SHP77 treated with DMSO at 0.1 percent for 48 hours (cell line): ENCODE data around the gene MGAM2.

Source experiments
- DNase-seq: peaks from one replicate; lab custom pipeline; 2025; lab: John Stamatoyannopoulos, UW

The MGAM2 gene

GRCh38 chr7:142176901-142177300 lies 65.4 kb downstream of the MGAM2 start:
- no peak for DNase-seq

GRCh38 chr7:142177869-142178268 lies 66.4 kb downstream of the MGAM2 start:
- DNase-seq = no peak

- no peak for DNase-seq
Measured at GRCh38 chr7:142180426-142180825, 68.9 kb downstream of the MGAM2 start.

GRCh38 chr7:142181211-142181610 lies 69.7 kb downstream of the MGAM2 start:
- no peak for DNase-seq

GRCh38 chr7:142181966-142182365 lies 70.4 kb downstream of the MGAM2 start:
- DNase-seq = no peak

- no peak for DNase-seq
Measured at GRCh38 chr7:142185069-142185468, 73.6 kb downstream of the MGAM2 start.

- DNase-seq = no peak
Measured at GRCh38 chr7:142185801-142186200, 74.3 kb downstream of the MGAM2 start.

GRCh38 chr7:142188154-142188553 lies 76.6 kb downstream of the MGAM2 start:
- DNase-seq = no peak

- no peak for DNase-seq
Measured at GRCh38 chr7:142188846-142189245, 77.3 kb downstream of the MGAM2 start.

- no peak for DNase-seq
Measured at GRCh38 chr7:142194201-142194600, 82.7 kb downstream of the MGAM2 start.

GRCh38 chr7:142196066-142196840 lies 84.7 kb downstream of the MGAM2 start:
- no peak for DNase-seq

GRCh38 chr7:142200206-142200605 lies 88.7 kb downstream of the MGAM2 start:
- no peak for DNase-seq

GRCh38 chr7:142228537-142229104 lies 117.1 kb downstream of the MGAM2 start:
- DNase-seq = no peak

- DNase-seq = no peak
Measured at GRCh38 chr7:142231716-142232115, 120.2 kb downstream of the MGAM2 start.

- DNase-seq = no peak
Measured at GRCh38 chr7:142240546-142240945, 129.0 kb downstream of the MGAM2 start.

- no peak for DNase-seq
Measured at GRCh38 chr7:142243823-142244222, 132.3 kb downstream of the MGAM2 start.

- DNase-seq = no peak
Measured at GRCh38 chr7:142248166-142249160, 136.9 kb downstream of the MGAM2 start.

- no peak for DNase-seq
Measured at GRCh38 chr7:142249918-142250317, 138.4 kb downstream of the MGAM2 start.

GRCh38 chr7:142250705-142251104 lies 139.2 kb downstream of the MGAM2 start:
- no peak for DNase-seq

GRCh38 chr7:142257958-142258357 lies 146.4 kb downstream of the MGAM2 start, which contains the start of gene PRSS58:
Gene PRSS58, minus strand, starts transcription at chr7:142258058. Its CDS starts 351 bp downstream, at chr7:142257707.
- DNase-seq = no peak

- no peak for DNase-seq
Measured at GRCh38 chr7:142263598-142264380, 152.3 kb downstream of the MGAM2 start.
